Right atrium auricular region (tissue), 2 donors: ENCODE results near the gene RIPOR2. TPM values are rescaled to one million over a fixed set of nuclear protein-coding genes. Genes with fewer than 3 reads are reported as not detected.
"Not testable (repeated sequence)": the region's sequence is repeated elsewhere in the genome, so short reads cannot be mapped to it uniquely, and the experiment has no call there.

Experiments
- DNase-seq: peaks from one replicate; pipeline ENCODE4 v3.0.0-alpha.2; 2019; ENCODE audit warnings: low spot score
- H3K27ac ChIP-seq, 2 donors: fragments of 200-600 bp; sonication (generic); 1 replicate in 1 of 2; 2 replicates in 1 of 2; pipeline ENCODE4 v1.5.1; 2016 to 2019
- H3K27me3 ChIP-seq, 2 donors: fragments of 200-600 bp; sonication (generic); one replicate each; pipeline versions ENCODE4 v1.5.1 to v1.6.0; 2017 to 2019
- H3K36me3 ChIP-seq: fragments of 200-600 bp; sonication (generic); one replicate; pipeline ENCODE4 v1.5.1; 2016
- H3K4me1 ChIP-seq, 2 donors: fragments of 200-600 bp; sonication (generic); one replicate each; pipeline versions ENCODE4 v1.5.1 to v1.6.0; 2017 to 2019
- H3K4me3 ChIP-seq, 2 donors: fragments of 200-600 bp; sonication (generic); 1 replicate in 1 of 2; 2 replicates in 1 of 2; pipeline ENCODE4 v1.5.1; 2017 to 2019; ENCODE audit warnings: mild to moderate bottlenecking in 1 of 2, moderate library complexity in 1 of 2
- H3K9me3 ChIP-seq, 2 donors: fragments of 200-600 bp; sonication (generic); one replicate each; pipeline ENCODE4 v1.5.1; 2019
- total RNA-seq, 2 donors: library from RNA; depleted of rRNA; stranded (reverse); fragments of >200 nt; gene quantifications; one replicate each; pipeline ENCODE4 v1.1.0, GENCODE V29; 2016
- TF ChIP-seq, protein P1 (sequence below), 2 donors: fragments of 200-600 bp; sonication (generic); IDR thresholded peaks; one replicate each; pipeline ENCODE4 v1.5.1; 2019; ENCODE audit warnings: antibody characterized with exemption in 2 of 2

Gene RIPOR2
- total RNA-seq, 2 donors from 2014 or later = 2.4 to 7.3 TPM

DNA sequence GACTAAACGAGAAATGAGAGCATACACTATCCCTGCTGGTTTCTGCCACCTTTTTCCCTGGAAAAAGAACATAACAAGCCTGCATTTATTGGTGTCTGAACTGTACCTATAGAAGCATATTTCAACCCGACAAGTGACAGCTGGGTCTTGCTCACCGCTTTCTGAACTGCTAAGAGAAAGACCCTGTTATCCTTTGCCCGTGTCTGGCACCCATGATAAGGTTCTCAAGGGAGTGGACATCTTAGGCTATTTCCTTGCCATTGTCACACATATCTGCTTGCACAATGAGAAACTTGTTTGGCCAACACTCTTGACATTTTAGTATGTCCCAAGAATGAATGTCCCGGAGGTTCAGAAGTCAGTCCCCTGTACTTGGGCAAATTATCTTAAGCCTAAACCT, 19.3 kb downstream of the RIPOR2 start:
- TF ChIP-seq, protein P1, sequence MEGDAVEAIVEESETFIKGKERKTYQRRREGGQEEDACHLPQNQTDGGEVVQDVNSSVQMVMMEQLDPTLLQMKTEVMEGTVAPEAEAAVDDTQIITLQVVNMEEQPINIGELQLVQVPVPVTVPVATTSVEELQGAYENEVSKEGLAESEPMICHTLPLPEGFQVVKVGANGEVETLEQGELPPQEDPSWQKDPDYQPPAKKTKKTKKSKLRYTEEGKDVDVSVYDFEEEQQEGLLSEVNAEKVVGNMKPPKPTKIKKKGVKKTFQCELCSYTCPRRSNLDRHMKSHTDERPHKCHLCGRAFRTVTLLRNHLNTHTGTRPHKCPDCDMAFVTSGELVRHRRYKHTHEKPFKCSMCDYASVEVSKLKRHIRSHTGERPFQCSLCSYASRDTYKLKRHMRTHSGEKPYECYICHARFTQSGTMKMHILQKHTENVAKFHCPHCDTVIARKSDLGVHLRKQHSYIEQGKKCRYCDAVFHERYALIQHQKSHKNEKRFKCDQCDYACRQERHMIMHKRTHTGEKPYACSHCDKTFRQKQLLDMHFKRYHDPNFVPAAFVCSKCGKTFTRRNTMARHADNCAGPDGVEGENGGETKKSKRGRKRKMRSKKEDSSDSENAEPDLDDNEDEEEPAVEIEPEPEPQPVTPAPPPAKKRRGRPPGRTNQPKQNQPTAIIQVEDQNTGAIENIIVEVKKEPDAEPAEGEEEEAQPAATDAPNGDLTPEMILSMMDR (IDR thresholded peaks at IDR 0.05) = no peak
- H3K36me3 ChIP-seq = no peaks in the 10 kb centered on the region
- DNase-seq = no peak

DNA sequence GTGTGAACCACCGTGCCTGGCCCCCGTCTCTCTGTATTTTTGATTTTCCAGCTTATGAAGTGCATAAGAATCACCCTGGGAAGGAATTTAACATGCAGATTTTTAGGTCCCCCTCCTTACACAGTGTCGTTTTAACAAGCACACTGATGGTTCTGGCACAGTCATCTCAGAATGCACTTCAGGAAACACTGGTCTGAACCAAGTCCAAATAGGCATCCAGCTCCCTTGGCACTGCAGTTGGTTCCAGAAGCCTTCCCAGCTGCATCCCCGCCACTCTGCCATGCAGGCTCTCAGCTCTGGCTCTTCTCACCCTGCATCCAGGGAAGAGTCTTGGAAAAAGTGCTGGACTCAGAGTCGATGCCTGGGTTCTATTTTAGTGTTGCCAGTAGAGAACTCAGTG, 20.1 kb downstream of the RIPOR2 start:
- H3K9me3 ChIP-seq = no peaks in the 10 kb centered on the region
- H3K27me3 ChIP-seq = no peaks in the 10 kb centered on the region
- H3K4me1 ChIP-seq = peaks cover 0 to 22% of the 10 kb centered on the region in 2 donors
- no peak overlapping the region for H3K27ac ChIP-seq
- H3K4me3 ChIP-seq = no peak overlapping the region
- TF ChIP-seq, protein P1 (IDR thresholded peaks at IDR 0.05) = no peak
- DNase-seq = no peak
- H3K36me3 ChIP-seq = no peaks in the 10 kb centered on the region

More for the DNA sequence above, 19.3 kb downstream of the RIPOR2 start:
- Histone ChIP-seq H3K27me3 (no peaks in the 10 kb centered on the region), H3K4me1 (peaks cover 0 to 18% of the 10 kb centered on the region in 2 donors), H3K9me3 (no peaks in the 10 kb centered on the region), H3K27ac (no peak overlapping the region), H3K4me3 (no peak overlapping the region)

DNA sequence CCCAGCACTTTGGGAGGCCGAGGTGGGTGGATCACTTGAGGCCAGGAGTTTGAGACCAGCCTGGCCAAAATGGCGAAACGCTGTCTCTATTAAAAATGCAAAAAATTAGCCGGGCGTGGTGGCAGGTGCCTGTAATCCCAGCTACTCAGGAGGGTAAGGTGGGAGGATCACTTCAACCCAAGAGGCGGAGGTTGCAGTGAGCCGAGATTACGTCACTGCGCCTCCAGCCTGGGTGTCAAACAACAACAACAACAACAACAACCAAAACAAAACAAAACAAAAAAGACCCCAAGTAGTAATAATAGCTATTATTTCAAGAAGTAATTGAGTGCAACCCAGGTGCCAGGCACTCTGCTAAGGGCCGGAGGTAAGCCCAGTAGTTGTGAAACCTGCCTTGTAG, 21.7 kb downstream of the RIPOR2 start:
- not testable (repeated sequence) for H3K27ac ChIP-seq, H3K27me3 ChIP-seq, H3K4me3 ChIP-seq, H3K9me3 ChIP-seq, DNase-seq, H3K36me3 ChIP-seq
- peaks cover 0 to 27% of the 10 kb centered on the region in 2 donors for H3K4me1 ChIP-seq

DNA sequence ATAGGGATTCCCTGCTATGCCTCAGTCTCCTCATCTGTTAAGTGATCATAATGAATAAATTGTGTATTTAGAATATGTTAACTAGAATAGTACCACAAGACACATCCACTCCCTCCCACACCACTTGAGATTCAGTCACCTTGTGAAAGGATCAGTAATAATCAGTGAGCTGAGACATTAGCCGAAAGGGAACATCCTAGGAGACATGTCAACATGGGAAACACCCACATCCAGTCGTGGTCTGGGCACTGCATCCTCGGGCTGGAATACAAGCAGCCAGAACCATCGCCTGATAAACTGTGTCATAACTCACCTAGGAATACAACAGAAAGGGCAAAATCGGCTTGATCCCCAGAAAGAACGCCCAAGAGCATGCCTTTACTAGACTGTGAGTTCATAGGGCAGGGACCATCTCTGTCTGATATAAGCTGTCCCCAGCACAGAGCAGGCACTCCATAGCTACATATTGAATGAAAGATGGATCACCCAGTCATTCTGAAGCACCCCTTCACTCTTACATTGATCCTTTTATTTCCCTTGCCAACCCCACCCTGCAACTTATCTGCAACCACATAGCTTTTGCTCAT, 23.9 kb downstream of the RIPOR2 start:
- DNase-seq = no peak
- Histone ChIP-seq H3K27ac (no peak overlapping the region), H3K36me3 (no peaks in the 10 kb centered on the region), H3K4me3 (peak overlapping the region in 1 of 2 donors; percentile 58), H3K9me3 (no peaks in the 10 kb centered on the region), H3K4me1 (peaks cover 0 to 27% of the 10 kb centered on the region in 2 donors), H3K27me3 (no peaks in the 10 kb centered on the region)
- TF ChIP-seq, protein P1 (IDR thresholded peaks at IDR 0.05) = no peak

DNA sequence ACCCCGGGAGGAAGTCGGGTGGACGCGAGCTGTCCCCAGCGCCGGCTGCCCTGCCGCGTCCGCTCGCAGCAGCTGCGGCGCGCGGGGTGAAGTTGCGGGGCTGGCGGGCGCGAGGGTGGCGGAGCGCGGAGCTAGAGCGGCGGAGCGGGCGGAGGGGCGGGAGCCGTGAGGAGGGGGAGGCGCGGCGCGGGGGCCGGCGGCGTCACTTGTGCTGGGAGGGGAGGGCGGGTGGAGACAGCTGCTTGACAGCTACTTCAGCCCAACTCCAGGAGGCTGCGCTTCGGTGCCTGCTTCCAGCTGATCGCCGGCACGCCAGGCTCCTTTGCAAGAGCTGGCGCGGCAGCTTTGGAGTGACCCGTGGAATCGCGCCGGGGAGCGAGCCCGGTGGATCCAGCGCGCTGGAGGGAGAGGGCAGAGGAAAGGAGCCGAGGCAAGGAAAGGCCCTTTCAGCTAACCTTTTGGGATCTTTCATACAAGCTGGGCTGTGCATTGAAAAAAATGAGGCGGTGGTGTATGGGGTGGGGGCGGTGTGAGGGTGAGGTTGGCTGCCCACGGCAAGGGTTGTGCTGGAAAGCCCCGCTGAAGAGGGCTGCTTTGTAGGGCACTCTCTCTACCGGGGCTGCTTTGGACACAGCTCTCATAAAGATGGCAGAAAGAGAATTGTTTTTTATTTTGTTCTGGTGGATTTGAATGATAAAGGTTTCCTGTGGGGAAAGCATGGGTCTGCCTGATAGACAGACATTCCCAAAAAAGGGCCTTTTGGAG, 24.6 kb downstream of the RIPOR2 start:
- Histone ChIP-seq H3K4me1 (peaks cover 0 to 27% of the 10 kb centered on the region in 2 donors), H3K27ac (peak overlapping the region; percentile 31 to 52), H3K27me3 (no peaks in the 10 kb centered on the region), H3K9me3 (no peaks in the 10 kb centered on the region), H3K36me3 (no peaks in the 10 kb centered on the region), H3K4me3 (peak overlapping the region; percentile 50 to 58)
- TF ChIP-seq, protein P1 (IDR thresholded peaks at IDR 0.05) = no peak
- DNase-seq = no peak

DNA sequence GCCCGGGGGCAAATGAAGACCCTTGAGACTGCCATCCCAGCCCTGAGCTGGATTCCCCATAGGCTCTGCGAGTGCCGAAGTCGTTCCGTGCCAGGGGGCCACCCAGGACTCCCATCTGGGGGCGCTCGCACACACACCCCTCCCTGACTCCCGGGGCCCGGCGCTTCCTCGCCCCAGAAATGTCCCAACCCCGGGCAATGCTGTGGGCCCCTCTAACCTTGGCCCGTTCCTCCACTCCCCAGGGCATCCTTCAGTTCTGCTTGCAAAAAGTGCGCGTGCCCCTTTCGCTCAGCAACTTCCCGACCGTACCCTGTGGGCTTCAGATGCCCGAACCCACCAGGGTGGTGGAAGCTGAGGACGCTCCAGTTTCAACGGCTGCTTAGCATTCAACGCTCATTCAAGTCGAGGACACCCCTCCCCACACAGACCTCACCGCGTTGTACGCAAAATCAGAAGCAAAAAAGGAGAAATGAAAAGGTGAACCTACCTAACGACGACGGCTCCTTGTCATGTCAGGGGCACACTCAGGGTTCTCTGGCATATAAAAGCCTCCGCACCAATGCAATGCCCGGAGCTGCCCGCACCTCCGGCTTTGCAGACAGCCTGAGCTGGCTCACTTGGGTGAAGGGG, 25.3 kb downstream of the RIPOR2 start:
- no peak for DNase-seq
- Histone ChIP-seq H3K4me3 (peak overlapping the region; percentile 50 to 58), H3K36me3 (no peaks in the 10 kb centered on the region), H3K27ac (peak overlapping the region; percentile 31 to 52), H3K9me3 (no peaks in the 10 kb centered on the region), H3K4me1 (peaks cover 0 to 27% of the 10 kb centered on the region in 2 donors), H3K27me3 (no peaks in the 10 kb centered on the region)
- TF ChIP-seq, protein P1 (IDR thresholded peaks at IDR 0.05) = no peak
